Erythroblast (primary cell): ENCODE results near the gene PTPRN2.

Source experiments
- GATA1 ChIP-seq: IDR thresholded peaks from 2 replicates; pipeline ENCODE4 v1.6.1; 2011; ENCODE audit warnings: low read depth, mild to moderate bottlenecking, control low read depth, low read length, moderate library complexity
- POLR2A ChIP-seq: IDR thresholded peaks from 2 replicates; pipeline ENCODE4 v1.6.1; 2011; ENCODE audit warnings: mild to moderate bottlenecking, low read length

DNA sequence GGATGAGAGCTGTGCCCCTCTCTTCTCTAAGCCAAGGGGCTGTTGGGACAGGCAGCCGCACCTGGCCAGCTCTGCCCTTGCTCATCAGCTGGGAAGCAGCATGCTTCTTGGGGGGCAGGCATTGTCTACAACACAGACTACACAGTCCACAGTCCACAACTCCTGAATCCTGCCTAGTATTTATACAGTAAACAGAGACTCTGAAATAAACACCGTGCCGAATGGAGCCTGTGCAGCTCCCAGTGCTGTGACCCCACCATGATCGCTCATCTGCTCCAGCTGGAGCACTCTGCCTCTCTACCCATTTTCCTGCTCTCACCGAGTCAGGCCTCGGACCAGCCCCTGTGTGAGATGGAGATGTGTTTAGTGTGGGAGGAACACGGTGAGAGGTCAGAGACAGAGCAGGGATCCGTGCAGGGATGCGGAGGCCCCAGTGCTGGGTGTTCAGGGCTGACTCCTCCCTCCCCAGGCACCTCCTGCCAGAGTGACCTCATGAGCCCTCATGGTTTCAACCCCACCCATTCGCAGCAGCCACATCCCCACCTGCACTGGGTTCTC, 642.8 kb downstream of the PTPRN2 start:
- TF ChIP-seq POLR2A, result no peak
- no peak for TF ChIP-seq GATA1
